GM18907 (cell line): ENCODE measurements around the gene GRID2.

Source experiments
- ATAC-seq: cut with Tn5 transposase; IDR thresholded peaks from one replicate; pipeline ENCODE4 v1.9.1; 2021; ENCODE audit warnings: mild to moderate bottlenecking, moderate library complexity; ENCODE audit not compliant: unreplicated experiment

Gene GRID2

GRCh38 chr4:93775551-93775950, 1471.8 kb downstream of the GRID2 start:
- no peak for ATAC-seq

- ATAC-seq = no peak
Measured at GRCh38 chr4:93776386-93777080, 1472.8 kb downstream of the GRID2 start.

DNA sequence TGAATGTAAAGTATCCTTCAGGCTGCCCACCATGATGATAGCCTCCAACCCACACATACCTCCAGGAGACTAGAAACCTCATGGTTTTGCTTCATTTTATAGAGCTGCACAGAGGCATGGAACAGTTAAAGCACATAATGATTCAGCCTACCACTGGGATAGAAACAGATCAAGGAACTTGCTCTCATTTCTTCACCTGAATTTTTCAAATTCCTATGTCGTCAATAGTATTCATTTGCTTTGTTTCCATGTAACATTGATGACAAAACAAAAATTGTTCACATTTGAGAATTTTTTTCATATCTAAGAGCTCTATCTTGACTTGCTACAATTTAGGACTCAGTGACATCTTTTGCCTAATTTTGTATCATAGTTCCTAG, 1473.3 kb downstream of the GRID2 start:
- no peak for ATAC-seq

GRCh38 chr4:93779228-93779627, 1475.5 kb downstream of the GRID2 start:
- ATAC-seq = no peak

DNA sequence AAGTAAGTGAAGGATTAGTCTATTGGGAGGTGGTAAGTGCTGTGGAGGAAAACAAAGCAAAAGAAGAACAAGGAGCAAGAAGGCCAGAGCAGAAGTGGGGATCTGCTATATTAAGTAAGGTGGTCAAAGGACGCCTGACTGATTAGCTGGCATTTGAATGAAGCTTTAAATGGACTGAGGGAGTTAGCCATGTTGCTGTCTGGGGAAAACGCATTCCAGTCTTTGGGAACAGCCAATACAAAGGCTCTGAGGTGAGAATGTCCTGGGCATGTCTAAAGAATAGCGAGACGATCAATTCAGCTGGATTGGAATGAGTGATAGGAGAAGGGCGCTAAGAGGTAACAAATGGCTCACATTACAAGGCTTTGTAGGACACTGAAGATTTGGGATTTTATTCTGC, 1476.3 kb downstream of the GRID2 start:
- ATAC-seq = no peak

GRCh38 chr4:93781198-93781597, 1477.4 kb downstream of the GRID2 start:
- ATAC-seq = no peak

- no peak for ATAC-seq
Measured at GRCh38 chr4:93786149-93786548, 1482.4 kb downstream of the GRID2 start.

DNA sequence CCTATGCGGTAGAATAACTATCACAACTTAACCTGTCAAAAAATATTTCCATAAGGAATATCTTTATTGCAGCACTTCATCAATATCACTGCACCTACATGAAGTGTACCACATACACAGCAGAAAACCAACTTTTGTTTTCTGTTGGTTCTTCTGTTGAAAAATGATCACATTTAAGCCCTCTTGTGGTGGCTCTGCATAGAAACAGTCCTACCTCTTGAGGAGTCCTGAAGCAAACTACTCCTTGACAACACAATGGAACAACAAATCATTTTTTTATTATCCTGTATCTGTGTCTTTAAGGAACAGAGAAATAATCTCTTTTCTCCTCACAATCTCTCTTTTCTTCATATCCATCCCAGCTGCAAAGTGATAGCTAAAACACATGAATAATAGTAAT, 1484.9 kb downstream of the GRID2 start:
- ATAC-seq = peak; percentile 47

- peak; percentile 92 for ATAC-seq
Measured at GRCh38 chr4:93791570-93792195, 1487.9 kb downstream of the GRID2 start.

DNA sequence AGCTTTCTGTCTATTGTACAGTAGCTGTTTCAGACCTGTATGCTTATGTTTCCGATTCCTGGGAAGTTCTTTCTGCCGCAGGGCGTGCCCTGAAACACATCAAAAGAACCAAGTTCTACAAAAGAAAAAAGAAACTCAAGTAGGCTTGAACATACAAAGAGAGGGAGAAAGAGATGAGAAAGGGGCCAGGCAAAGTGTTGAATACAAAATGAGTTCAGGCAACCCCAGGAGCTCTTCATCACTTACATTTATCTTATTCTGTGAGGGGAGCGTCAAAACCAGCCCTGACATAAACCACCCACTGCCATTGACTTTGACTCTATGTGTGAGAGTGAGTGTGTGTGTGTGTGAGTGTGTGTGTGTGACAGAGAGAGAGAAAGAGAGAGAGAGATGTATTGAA, 1498.3 kb downstream of the GRID2 start:
- no peak for ATAC-seq

GRCh38 chr4:93809773-93810172, 1506.0 kb downstream of the GRID2 start:
- no peak for ATAC-seq

DNA sequence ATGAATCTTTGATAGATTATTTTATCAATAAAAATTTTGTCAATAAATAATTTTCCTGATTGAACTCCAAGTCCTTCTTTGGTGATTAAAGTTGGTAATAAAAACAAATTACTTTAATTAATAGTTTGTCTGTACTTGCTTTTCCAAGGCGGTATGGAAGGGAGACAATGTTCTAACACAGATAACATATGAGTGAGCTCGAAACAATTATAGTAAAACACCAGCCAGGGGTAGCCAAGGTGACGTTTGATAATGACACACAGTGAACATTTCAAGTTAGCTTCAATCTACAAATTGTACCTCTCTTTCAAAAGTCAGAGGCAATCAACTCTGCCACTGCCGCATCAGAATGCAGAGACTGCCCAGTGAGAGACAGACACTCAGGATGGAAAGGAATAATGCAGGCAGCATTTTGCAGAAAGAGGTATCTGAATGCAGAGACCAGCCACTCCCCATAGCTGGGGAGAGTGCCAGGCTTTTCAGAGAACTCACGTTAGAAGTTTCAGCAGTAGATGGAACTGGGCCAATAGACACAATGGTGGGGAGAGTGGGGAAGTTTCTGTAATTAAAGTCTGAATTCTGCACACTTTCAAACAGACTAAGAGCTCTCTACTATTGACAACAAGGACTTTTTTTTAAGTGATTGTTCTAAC, 1506.7 kb downstream of the GRID2 start:
- ATAC-seq = no peak

DNA sequence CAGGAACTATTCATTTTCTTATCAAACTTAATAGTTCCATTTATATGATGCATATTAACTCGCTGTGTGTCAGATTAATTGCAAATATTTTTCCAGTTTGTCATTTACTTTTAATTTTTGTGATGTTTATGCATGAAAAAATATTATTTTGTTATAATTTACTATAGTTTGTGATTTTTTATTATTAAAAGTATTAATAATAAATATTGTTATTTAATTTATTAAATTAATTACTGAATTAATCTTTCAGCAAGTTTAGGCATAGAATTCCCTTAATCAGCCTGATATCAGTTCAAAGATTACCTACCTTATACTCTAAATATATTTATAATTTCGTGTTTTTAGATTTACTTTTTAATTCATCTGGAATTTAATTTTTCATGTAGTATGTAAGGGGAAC, 1509.3 kb downstream of the GRID2 start:
- no peak for ATAC-seq

DNA sequence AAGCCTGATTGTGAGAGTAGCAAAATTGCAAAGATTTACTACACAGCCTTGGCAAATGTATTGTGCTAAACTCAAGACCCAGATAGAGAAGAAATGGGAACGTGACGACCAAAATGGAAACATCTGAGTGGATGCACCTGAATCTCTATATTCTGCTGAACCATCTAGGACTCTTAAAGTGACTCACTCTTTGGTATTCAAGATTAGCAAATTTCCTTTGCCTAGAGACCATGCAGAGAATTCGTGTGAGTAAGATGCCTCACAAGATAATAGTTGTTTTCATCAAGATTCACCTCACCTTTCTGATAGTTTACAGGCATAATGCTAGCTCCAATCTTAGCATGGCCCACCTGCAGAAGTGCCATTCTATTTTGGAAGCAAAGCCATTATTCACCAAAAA, 1510.4 kb downstream of the GRID2 start:
- ATAC-seq = no peak

- ATAC-seq = no peak
Measured at GRCh38 chr4:93814722-93815121, 1511.0 kb downstream of the GRID2 start.
